Retinal pigment epithelial cell (primary cell): Measurements from ENCODE around the gene ADK.

Source experiments
- DNase-seq: peaks from one replicate; pipeline ENCODE4 v3.0.0-alpha.2; 2010; ENCODE audit warnings: low read depth
- H3K4me3 ChIP-seq: 2 replicates; pipeline ENCODE4 v1.5.1; 2011; ENCODE audit warnings: mild to moderate bottlenecking, low read length, control low read depth, moderate library complexity
- TF ChIP-seq, protein P1 (sequence below): conservative IDR thresholded peaks from 2 replicates; pipeline ENCODE4 v1.5.1; 2011; ENCODE audit warnings: low read depth, low read length, control low read depth, inconsistent platforms

The ADK gene

DNA sequence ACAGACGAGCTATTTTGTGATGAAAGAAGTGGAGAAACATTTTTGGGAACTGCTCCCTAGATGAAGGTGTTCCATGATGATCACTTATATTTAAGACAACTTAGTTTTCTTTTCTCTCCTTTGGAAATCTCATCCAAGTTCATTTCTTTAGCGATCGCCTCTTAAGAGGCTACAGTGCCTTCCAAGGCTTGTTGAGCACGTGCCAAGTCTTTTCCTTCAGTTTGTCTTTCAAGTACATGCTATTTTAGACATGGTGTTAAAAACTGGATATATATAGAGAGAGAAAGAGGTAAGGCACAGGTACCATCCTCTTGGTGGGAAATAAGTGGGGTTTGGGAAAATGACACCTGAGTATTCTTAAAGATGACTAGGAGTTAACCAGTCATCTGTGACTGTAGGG is 2.7 kb downstream of the ADK start:
- no peak for DNase-seq
- H3K4me3 ChIP-seq: no peak overlapping the region
- TF ChIP-seq, protein P1, sequence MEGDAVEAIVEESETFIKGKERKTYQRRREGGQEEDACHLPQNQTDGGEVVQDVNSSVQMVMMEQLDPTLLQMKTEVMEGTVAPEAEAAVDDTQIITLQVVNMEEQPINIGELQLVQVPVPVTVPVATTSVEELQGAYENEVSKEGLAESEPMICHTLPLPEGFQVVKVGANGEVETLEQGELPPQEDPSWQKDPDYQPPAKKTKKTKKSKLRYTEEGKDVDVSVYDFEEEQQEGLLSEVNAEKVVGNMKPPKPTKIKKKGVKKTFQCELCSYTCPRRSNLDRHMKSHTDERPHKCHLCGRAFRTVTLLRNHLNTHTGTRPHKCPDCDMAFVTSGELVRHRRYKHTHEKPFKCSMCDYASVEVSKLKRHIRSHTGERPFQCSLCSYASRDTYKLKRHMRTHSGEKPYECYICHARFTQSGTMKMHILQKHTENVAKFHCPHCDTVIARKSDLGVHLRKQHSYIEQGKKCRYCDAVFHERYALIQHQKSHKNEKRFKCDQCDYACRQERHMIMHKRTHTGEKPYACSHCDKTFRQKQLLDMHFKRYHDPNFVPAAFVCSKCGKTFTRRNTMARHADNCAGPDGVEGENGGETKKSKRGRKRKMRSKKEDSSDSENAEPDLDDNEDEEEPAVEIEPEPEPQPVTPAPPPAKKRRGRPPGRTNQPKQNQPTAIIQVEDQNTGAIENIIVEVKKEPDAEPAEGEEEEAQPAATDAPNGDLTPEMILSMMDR: no peak

DNA sequence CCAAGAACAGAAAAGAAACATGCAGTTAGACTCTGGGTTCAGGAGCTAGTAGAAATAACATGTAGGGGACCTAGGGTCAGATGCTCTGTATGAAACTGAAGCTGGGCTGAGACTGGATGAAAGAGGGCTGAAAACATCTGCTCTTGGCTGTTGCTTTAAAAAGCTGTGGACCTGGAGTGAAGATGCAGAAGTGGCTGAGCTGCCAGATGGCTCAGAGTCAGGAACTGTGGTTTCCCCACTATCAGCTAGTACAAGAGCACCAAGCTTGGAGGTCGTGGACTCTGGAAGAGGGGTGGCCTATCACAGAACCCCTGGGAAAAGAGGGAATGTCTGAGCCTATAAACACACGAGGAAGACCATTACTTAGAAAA is 5.9 kb downstream of the ADK start:
- no peak for DNase-seq

DNA sequence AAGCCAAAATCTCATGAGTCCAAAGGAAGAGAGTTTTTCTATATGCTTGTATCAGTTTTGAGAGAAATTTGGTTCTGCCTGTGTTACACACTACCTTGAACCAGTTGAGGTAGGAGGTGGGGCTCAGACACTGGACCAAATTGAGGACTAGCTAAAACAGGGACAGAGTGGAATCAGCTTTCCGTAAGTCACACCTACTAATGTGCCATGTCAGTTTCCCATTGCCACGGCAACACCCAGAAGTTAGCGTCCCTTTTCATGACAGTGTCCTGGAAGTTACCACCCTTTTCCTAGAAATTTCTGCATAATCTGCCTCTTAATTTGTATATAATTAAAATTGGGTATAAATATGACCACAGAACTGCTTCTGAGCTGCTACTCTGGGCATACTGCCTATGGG is 9.0 kb downstream of the ADK start:
- TF ChIP-seq, protein P1: no peak
- H3K4me3 ChIP-seq: no peak overlapping the region
- DNase-seq: no peak

More for the DNA sequence above, 5.9 kb downstream of the ADK start:
- TF ChIP-seq, protein P1: no peak
- no peak overlapping the region for H3K4me3 ChIP-seq

DNA sequence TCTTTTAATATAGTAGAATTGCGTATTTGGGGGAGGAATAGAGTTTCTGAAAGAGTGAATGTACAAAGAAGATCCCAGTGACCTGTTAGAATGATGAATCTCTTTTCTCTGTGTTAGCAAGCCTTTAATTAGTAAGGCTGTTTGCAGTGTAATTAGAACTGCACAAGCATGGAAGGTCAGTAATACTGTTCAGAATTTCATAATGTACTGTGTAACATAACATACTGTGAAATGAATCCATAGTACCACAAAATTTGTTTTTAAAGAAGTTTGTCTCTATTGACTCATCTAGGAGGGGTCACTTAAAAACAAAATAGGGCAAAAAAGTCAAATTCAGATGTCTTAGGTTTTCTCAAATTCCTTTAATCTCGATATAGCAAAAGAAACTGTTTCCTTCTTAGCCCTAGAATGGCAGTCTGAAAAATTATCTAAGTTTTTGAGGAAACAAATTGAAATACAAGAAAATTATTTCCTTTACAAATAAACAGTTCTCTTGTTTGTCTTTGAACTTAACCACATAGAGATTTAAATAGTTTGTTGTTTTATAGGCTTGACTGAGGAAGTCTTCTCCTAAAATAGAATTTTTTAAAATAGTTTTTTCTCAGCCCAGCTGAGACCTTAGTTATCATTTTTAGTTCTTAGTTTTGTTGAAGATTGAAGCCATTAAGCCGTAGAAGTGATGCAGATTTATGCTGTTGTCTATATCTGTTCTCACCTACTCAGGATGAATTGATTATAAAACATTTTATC is 12.5 kb downstream of the ADK start:
- H3K4me3 ChIP-seq: no peak overlapping the region
- TF ChIP-seq, protein P1: no peak

DNA sequence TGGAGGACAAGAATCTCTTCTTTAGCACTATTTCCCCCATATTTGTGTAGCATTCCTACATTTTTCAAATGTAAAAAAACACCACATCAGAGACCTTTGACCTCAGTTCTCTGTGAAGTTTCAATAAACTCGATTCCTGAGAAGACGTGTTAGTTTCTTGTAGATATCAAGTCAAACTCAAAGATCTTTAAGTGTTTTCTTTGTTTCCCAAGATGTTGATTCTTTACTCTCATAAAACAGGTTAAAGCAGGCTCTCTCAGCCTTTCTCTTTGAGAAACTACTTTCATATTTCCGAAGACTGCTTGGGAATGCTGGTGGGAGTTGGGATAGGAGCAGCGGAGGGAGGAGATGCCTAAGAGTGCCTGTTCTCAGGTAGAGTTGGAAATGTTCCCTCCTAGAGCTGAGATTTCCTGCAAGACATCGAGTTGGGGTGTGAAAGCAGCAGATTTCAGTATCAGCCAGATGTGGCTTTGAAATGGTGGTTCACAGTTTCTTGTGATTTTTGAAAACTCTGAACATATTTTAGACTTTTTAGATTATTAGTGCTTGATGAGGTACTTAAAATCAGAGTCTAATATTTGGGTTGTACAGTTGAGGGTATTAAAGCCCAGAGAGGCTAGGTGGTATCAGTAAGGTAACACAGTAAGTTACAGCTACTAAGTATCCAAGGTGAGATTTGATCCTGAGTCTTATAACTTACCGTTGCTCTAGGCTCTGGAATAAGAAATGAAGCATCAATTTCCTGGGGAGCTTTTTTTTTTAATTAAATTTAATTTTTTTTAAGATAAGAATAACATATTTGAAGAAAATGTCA is 13.9 kb downstream of the ADK start:
- TF ChIP-seq, protein P1: no peak
- H3K4me3 ChIP-seq: no peak overlapping the region
- no peak for DNase-seq

More for the DNA sequence above, 12.5 kb downstream of the ADK start:
- no peak for DNase-seq

DNA sequence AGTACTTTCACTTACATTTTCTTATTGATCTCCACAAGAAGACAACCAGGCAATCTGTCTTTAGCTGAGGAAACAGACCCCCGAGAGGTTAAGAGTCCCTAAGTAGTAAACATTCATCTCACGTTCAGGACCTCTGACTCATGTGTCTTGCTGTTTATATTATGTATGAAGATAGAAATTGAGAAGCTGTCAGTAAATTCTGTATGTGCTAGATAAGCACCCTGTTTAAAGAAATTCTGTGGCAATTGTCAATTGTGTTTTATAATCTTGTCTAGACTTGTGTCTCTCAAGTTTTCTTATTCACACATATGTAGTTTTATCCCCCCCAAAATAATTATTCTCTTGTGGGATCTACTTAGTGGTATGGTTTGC is 14.5 kb downstream of the ADK start:
- no peak for DNase-seq
- H3K4me3 ChIP-seq: no peak overlapping the region
- TF ChIP-seq, protein P1: no peak

DNA sequence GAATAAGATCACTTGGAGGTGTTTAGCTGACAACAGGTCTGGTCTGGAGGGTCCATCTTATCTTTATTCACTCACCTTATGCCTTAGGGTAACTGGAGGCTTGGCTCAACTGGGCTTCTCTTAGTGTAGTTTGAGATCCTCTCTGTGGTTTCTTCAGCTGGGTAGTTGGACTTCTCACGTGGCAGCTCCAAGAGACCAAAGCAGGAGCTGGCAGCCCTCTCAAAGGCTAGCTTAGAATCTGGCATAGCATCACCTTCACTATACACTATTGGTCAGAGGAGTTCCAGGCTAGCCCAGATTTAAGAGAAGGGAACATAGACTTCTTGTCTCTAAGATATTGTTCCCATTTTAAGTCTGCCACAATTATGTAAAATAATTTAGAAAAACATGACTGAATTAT is 16.4 kb downstream of the ADK start:
- TF ChIP-seq, protein P1: no peak
- no peak for DNase-seq
- no peak overlapping the region for H3K4me3 ChIP-seq
